H1 (cell line): Measurements from ENCODE around the gene TMUB1. TPM values are rescaled to one million over a fixed set of nuclear protein-coding genes. Genes with fewer than 3 reads are reported as not detected.

Source experiments
- CTCF ChIA-PET: fragments of 300-600 bp; sonication (Branson Sonifier 250); formaldehyde crosslinking; loops from one replicate; lab custom pipeline; 2021; ENCODE audit not compliant: partially characterized antibody; lab: Charles Lee
- POLR2A ChIA-PET: fragments of 300-600 bp; sonication (Branson Sonifier 250); formaldehyde crosslinking; loops from one replicate; lab custom pipeline; 2021; ENCODE audit warnings: inconsistent platforms; ENCODE audit not compliant: partially characterized antibody; lab: Charles Lee
- DNase-seq, 2 experiments: peaks; one replicate each; pipeline versions ENCODE4 v3.0.0 to v3.0.0-alpha.2; 2010 to 2022; ENCODE audit warnings: low spot score in 2 of 2, low read depth in 1 of 2, mixed read lengths in 1 of 2
- FAIRE-seq: peaks from 2 replicates; lab custom pipeline; 2011; peaks lifted over from hg19 to GRCh38; lab: Jason Lieb, UNC
- H2AFZ ChIP-seq: 2 replicates; pipeline ENCODE4 v1.8.1; 2012; ENCODE audit warnings: low read length, inconsistent platforms
- H2AK5ac ChIP-seq: 2 replicates; pipeline ENCODE4 v1.6.1; 2013; ENCODE audit warnings: low read depth, low read length
- H2BK120ac ChIP-seq: replicated peaks from 2 replicates; pipeline ENCODE3; 2013; ENCODE audit warnings: low read depth, low read length, inconsistent platforms
- H2BK12ac ChIP-seq: 2 replicates; pipeline ENCODE4 v1.6.1; 2013; ENCODE audit warnings: low read depth, low read length
- H2BK15ac ChIP-seq: 2 replicates; pipeline ENCODE4 v1.6.1; 2013; ENCODE audit warnings: low read length
- H2BK20ac ChIP-seq: 2 replicates; pipeline ENCODE4 v1.6.1; 2013; ENCODE audit warnings: low read length
- H2BK5ac ChIP-seq: 2 replicates; pipeline ENCODE4 v1.6.1; 2013; ENCODE audit warnings: low read depth, low read length
- H3K14ac ChIP-seq: 2 replicates; pipeline ENCODE4 v1.6.1; 2013; ENCODE audit warnings: inconsistent platforms; ENCODE audit not compliant: insufficient read length
- H3K18ac ChIP-seq: 2 replicates; pipeline ENCODE4 v1.6.1; 2013; ENCODE audit warnings: low read length; ENCODE audit errors: extremely low read depth
- H3K23ac ChIP-seq: 2 replicates; pipeline ENCODE4 v1.6.1; 2013; ENCODE audit warnings: inconsistent platforms; ENCODE audit not compliant: insufficient read length
- H3K23me2 ChIP-seq: 2 replicates; pipeline ENCODE4 v1.6.1; 2013; ENCODE audit warnings: low read depth, low read length
- H3K27ac ChIP-seq: 2 replicates; pipeline ENCODE4 v1.6.1; 2011; ENCODE audit warnings: low read depth, low read length, inconsistent platforms
- H3K27me3 ChIP-seq, 4 experiments: replicated peaks in 1 of 4; 1 replicate in 1 of 4; 2 replicates in 3 of 4; pipeline versions ENCODE4 v1.6.1 to v1.8.1; 2011 to 2013; ENCODE audit warnings: low read length in 3 of 4, mild to moderate bottlenecking in 3 of 4, inconsistent platforms in 2 of 4, mixed read lengths in 2 of 4, moderate library complexity in 1 of 4; ENCODE audit not compliant: control insufficient read depth in 3 of 4, insufficient read depth in 3 of 4; ENCODE audit errors: extremely low read depth in 1 of 4
- H3K36me3 ChIP-seq, 4 experiments: 2 replicates each; pipeline versions ENCODE4 v1.6.1 to v1.8.1; 2011 to 2013; ENCODE audit warnings: mild to moderate bottlenecking in 4 of 4, low read length in 3 of 4, moderate library complexity in 2 of 4, control low read depth in 1 of 4, inconsistent platforms in 1 of 4; ENCODE audit not compliant: insufficient read depth in 4 of 4, control insufficient read depth in 2 of 4
- H3K4ac ChIP-seq: replicated peaks from 2 replicates; pipeline ENCODE3; 2013; ENCODE audit warnings: low read length, low read depth, mixed read lengths, inconsistent platforms; ENCODE audit not compliant: insufficient read length
- H3K4me1 ChIP-seq, 4 experiments: replicated peaks in 1 of 4; 1 replicate in 1 of 4; 2 replicates in 3 of 4; pipeline versions ENCODE4 v1.6.1 to v1.8.1; 2011 to 2013; ENCODE audit warnings: low read length in 3 of 4, inconsistent platforms in 2 of 4, mixed read lengths in 1 of 4; ENCODE audit not compliant: insufficient read depth in 4 of 4, control insufficient read depth in 3 of 4
- H3K4me2 ChIP-seq, 2 experiments: 2 replicates each; pipeline versions ENCODE4 v1.6.1 to v1.8.1; 2011 to 2013; ENCODE audit warnings: low read depth in 2 of 2, low read length in 2 of 2, control low read depth in 1 of 2, inconsistent platforms in 1 of 2, mild to moderate bottlenecking in 1 of 2; ENCODE audit not compliant: insufficient read depth in 1 of 2
- H3K4me3 ChIP-seq, 4 experiments: fragments of 200-600, 300-600 bp in 1 of 4; sonication (generic), shearing (Covaris generic), sonication (Bioruptor Twin) in 1 of 4; 2 replicates each; pipeline versions ENCODE4 v1.5.1 to v1.8.1; 2011 to 2016; ENCODE audit warnings: low read length in 4 of 4, low read depth in 3 of 4, control low read depth in 2 of 4, inconsistent platforms in 2 of 4, mild to moderate bottlenecking in 2 of 4, mixed read lengths in 1 of 4, moderate library complexity in 1 of 4; ENCODE audit not compliant: insufficient read depth in 2 of 4; ENCODE audit errors: extremely low read depth in 1 of 4
- H3K56ac ChIP-seq: replicated peaks from 2 replicates; pipeline ENCODE3; 2013; ENCODE audit warnings: low read depth, mild to moderate bottlenecking, mixed read lengths, low read length, inconsistent platforms; ENCODE audit not compliant: insufficient read length
- H3K79me1 ChIP-seq: 2 replicates; pipeline ENCODE4 v1.6.1; 2013; ENCODE audit warnings: low read depth, low read length, control low read depth
- H3K79me2 ChIP-seq, 2 experiments: 2 replicates each; pipeline versions ENCODE4 v1.6.1 to v1.8.1; 2012 to 2013; ENCODE audit warnings: low read length in 2 of 2, mild to moderate bottlenecking in 2 of 2, inconsistent platforms in 1 of 2; ENCODE audit not compliant: insufficient read depth in 2 of 2, control insufficient read depth in 1 of 2
- H3K9ac ChIP-seq, 4 experiments: replicated peaks in 1 of 4; 1 replicate in 1 of 4; 2 replicates in 3 of 4; pipeline versions ENCODE4 v1.6.1 to v1.8.1; 2011 to 2013; ENCODE audit warnings: low read depth in 3 of 4, low read length in 3 of 4, control low read depth in 2 of 4, mild to moderate bottlenecking in 2 of 4, moderate library complexity in 2 of 4, inconsistent platforms in 1 of 4; ENCODE audit errors: extremely low read depth in 1 of 4
- H3K9me3 ChIP-seq, 2 experiments: 2 replicates each; pipeline versions ENCODE4 v1.6.1 to v1.8.1; 2012 to 2013; ENCODE audit warnings: mild to moderate bottlenecking in 2 of 2, moderate library complexity in 2 of 2, control low read depth in 1 of 2, inconsistent platforms in 1 of 2, low read depth in 1 of 2, low read length in 1 of 2, mixed read lengths in 1 of 2; ENCODE audit not compliant: insufficient read depth in 2 of 2
- H4K20me1 ChIP-seq, 2 experiments: replicated peaks in 1 of 2; 2 replicates each; pipeline versions ENCODE3 to v1.8.1; 2011 to 2013; ENCODE audit warnings: inconsistent platforms in 2 of 2, low read length in 2 of 2, mild to moderate bottlenecking in 1 of 2; ENCODE audit not compliant: insufficient read depth in 2 of 2, control insufficient read depth in 1 of 2
- H4K5ac ChIP-seq: 2 replicates; pipeline ENCODE4 v1.6.1; 2013; ENCODE audit warnings: low read length, low read depth, mixed read lengths, inconsistent platforms; ENCODE audit not compliant: insufficient read length
- H4K8ac ChIP-seq: 2 replicates; pipeline ENCODE4 v1.8.0; 2013; ENCODE audit warnings: mild to moderate bottlenecking, moderate library complexity, low read length, inconsistent platforms; ENCODE audit not compliant: insufficient read depth; ENCODE audit errors: extremely low read depth
- H4K91ac ChIP-seq: replicated peaks from 2 replicates; pipeline ENCODE3; 2013; ENCODE audit warnings: low read length, mixed read lengths, inconsistent platforms; ENCODE audit not compliant: insufficient read length
- RAD21 ChIP-seq, 2 experiments: IDR thresholded peaks in 1 of 2; conservative IDR thresholded peaks in 1 of 2; 2 replicates each; pipeline ENCODE4 v1.6.1; 2011; ENCODE audit warnings: low read depth in 2 of 2, low read length in 2 of 2, improper control_type of control experiment in 1 of 2, inconsistent platforms in 1 of 2, mild to moderate bottlenecking in 1 of 2, moderate library complexity in 1 of 2
- WGBS, 2 experiments: shearing (Covaris generic) in 1 of 2; methylation state at CpG; one replicate each; pipeline versions ENCODE4 v1.1.6 to v1.1.7; 2013 to 2015; ENCODE audit warnings: low lambda C conversion rate in 2 of 2, mixed read lengths in 2 of 2, inconsistent platforms in 1 of 2, low coverage in 1 of 2, missing lambda C conversion rate in 1 of 2; ENCODE audit not compliant: insufficient replicate concordance in 2 of 2, insufficient coverage in 1 of 2, insufficient read length in 1 of 2; ENCODE audit errors: extremely low coverage in 1 of 2, missing lambda C conversion rate in 1 of 2; 5-methylcytosine and 5-hydroxymethylcytosine counted together
- polyA plus RNA-seq, 7 experiments: library from polyadenylated mRNA; depleted of rRNA in 3 of 7; stranded (reverse) in 5 of 7; unstranded in 2 of 7; fragments of >200 nt in 5 of 7; fragments of 200-250 nt in 2 of 7; gene quantifications; 1 replicate in 5 of 7; 2 replicates in 1 of 7; 4 replicates in 1 of 7; pipeline versions ENCODE4 v1.2.1 to v1.2.3, GENCODE V29; 2011 to 2013; ENCODE audit warnings: missing spikeins in 2 of 7, mixed read lengths in 2 of 7
- total RNA-seq: library from RNA; stranded (reverse); fragmentation: NEBNext Ultra II Directional; extraction: Animal tissue kit (Norgen Biotek cat#: 25700); gene quantifications from 2 replicates; pipeline ENCODE4 v1.2.1, GENCODE V29; 2021

Gene TMUB1
- total and polyA plus RNA-seq, 2 of the 8 experiments (the other 6 are each of a cell fraction or from before 2014, with no cell fraction given) = 41.4 to 56.2 TPM

DNA sequence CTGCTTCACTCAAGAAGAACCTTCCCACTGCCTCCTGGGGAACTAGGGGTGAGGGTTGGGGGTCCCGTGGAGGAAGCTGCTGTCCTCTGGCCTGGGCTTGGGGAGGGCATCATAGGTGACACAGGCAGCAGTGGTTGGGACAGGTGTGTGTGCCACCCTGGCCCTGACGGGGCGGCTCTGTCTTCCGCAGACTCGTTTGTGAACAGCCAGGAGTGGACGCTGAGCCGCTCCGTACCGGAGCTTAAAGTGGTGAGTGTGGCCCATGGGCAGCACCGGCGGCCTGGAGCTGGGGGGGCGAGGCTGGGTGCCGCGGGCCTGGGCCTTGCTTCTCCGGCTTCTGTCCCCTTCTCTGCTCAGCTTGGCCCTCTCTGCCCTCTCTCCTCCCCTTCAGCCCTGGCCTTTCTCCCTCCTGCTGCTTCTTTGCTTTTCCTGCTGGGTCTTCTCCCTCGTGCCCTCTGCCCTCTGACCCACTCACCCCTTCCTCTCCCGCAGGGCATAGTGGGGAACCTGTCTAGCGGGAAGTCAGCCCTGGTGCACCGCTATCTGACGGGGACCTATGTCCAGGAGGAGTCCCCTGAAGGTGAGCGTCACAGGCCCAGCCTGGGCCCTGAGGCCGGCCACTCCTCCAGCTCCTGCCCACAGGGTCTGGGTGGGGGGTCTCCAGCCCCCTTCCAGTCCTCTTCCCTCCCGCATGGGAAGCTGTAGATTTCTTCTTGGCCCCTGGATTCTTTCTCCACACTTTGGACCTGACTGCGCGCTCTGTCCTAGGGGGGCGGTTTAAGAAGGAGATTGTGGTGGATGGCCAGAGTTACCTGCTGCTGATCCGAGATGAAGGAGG is 33.5 kb upstream of the TMUB1 start:
- 93% methylated on average over 27 of the region's 27 CpGs; no CpG with 5 or more reads in 1 of the 2 experiments for WGBS, 2 experiments
- no peak overlapping the region for H3K27ac ChIP-seq
- H2AFZ ChIP-seq = no peak overlapping the region

More for the DNA sequence above, 33.5 kb upstream of the TMUB1 start:
- H2BK15ac ChIP-seq = no peak overlapping the region
- H3K4ac ChIP-seq = no peak overlapping the region
- no peak overlapping the region for H2BK120ac ChIP-seq
- H3K9me3 ChIP-seq = no peaks in the 10 kb centered on the region
- H2BK5ac ChIP-seq = no peak overlapping the region
- H2BK20ac ChIP-seq = no peak overlapping the region
- H3K36me3 ChIP-seq = peaks cover 0 to 23% (median 4%) of the 10 kb centered on the region in 4 experiments; a peak in 2 of 8 replicates
- peaks cover 0 to 23% (median 15%) of the 10 kb centered on the region in 4 experiments; a peak in 6 of 7 replicates for H3K4me1 ChIP-seq
- H2AK5ac ChIP-seq = 0 out of 2 replicates have a peak overlapping the region, but pooled peaks have one; percentile 24
- peaks cover 0 to 15% (median 9%) of the 10 kb centered on the region in 4 experiments; a peak in 3 of 7 replicates for H3K27me3 ChIP-seq
- H4K91ac ChIP-seq = no peak overlapping the region
- no peak overlapping the region for H4K8ac ChIP-seq
- H3K18ac ChIP-seq = no peak overlapping the region
- H3K56ac ChIP-seq = no peak overlapping the region
- H3K23ac ChIP-seq = no peak overlapping the region
- peaks cover 41 to 55% of the 10 kb centered on the region in 2 experiments for H4K20me1 ChIP-seq
- H4K5ac ChIP-seq = no peak overlapping the region
- H3K23me2 ChIP-seq = peaks cover 7% of the 10 kb centered on the region
- no peak overlapping the region for H3K4me3 ChIP-seq
- H3K9ac ChIP-seq = no peak overlapping the region
- no peak overlapping the region for H2BK12ac ChIP-seq
- ChIA-PET CTCF (interaction anchor here (0.6 to 22.4 kb wide), 20 partner anchors 9 to 129 kb away, joined by 3 to 448 read pairs (median 4); partner anchors contain the start of genes AGAP3, CDK5, SLC4A2 and TMUB1), POLR2A (interaction anchor here (1.0 to 2.6 kb wide), 4 partner anchors 14 to 36 kb away, joined by 3 to 7 read pairs (median 5); partner anchors contain the start of gene FASTK)
- TF ChIP-seq RAD21 (IDR thresholded peaks at IDR 0.05 in 1 of 2, conservative IDR thresholded peaks at IDR 0.05 in 1 of 2; ENCODE audit: low read depth in 2 of 2, low read length in 2 of 2) = no peak
- no peak overlapping the region for H3K14ac ChIP-seq
- DNase-seq (no peak), FAIRE-seq (no peak)
- peaks cover 5% of the 10 kb centered on the region for H3K79me1 ChIP-seq
- no peak overlapping the region; a peak in 1 of 4 replicates for H3K4me2 ChIP-seq
- H3K79me2 ChIP-seq = peaks cover 0 to 13% of the 10 kb centered on the region in 2 experiments; a peak in 2 of 4 replicates
